Measurements from ENCODE around the gene SMURF2. TPM values are rescaled to one million over a fixed set of nuclear protein-coding genes. Genes with fewer than 3 reads are reported as not detected.

Gene SMURF2
- total RNA-seq, 1 donor from 2014 or later = 126 TPM

- Histone ChIP-seq H3K4me1 (ENCODE audit: insufficient read depth, low read length) (peaks cover 22% of the 10 kb centered on the region), H3K9me3 (ENCODE audit: insufficient read depth, low read depth, low read length) (no peaks in the 10 kb centered on the region)
Observed at GRCh38 chr17:64687376-64687775, 25.3 kb upstream of the SMURF2 start.

GRCh38 chr17:64686705-64687104 lies 24.6 kb upstream of the SMURF2 start:
- TF ChIP-seq CTCF (IDR thresholded peaks at IDR 0.05; ENCODE audit: insufficient read depth, low read depth, low read length) = no peak
- no peak for TF ChIP-seq EZH2 (IDR thresholded peaks at IDR 0.05; ENCODE audit: insufficient read depth, low read length)
- H3K79me2 ChIP-seq (ENCODE audit: insufficient read depth, low read length) = no peaks in the 10 kb centered on the region
- no peak overlapping the region for H3K27ac ChIP-seq (ENCODE audit: low read depth, low read length)
- Mint-ChIP-seq H3K4me3 (ENCODE audit: unreplicated experiment) (no peak overlapping the region), H3K36me3 (ENCODE audit: low read depth, unreplicated experiment) (no peaks in the 10 kb centered on the region), H3K27me3 (ENCODE audit: low read depth, unreplicated experiment) (no peaks in the 10 kb centered on the region), H3K9me3 (ENCODE audit: unreplicated experiment) (no peaks in the 10 kb centered on the region), H3K4me1 (ENCODE audit: low read depth, unreplicated experiment) (peaks cover 12% of the 10 kb centered on the region), H3K27ac (ENCODE audit: unreplicated experiment) (no peak overlapping the region)
- no peaks in the 10 kb centered on the region for H3K27me3 ChIP-seq (ENCODE audit: insufficient read depth, low read length)
- H4K20me1 ChIP-seq (ENCODE audit: insufficient read depth, low read length) = no peaks in the 10 kb centered on the region
- FAIRE-seq = no peak
- no peak overlapping the region for H3K4me2 ChIP-seq (ENCODE audit: low read length)
- H2AFZ ChIP-seq (ENCODE audit: low read depth, low read length) = no peak overlapping the region
- H3K4me1 ChIP-seq (ENCODE audit: insufficient read depth, low read length) = peaks cover 29% of the 10 kb centered on the region
- H3K36me3 ChIP-seq (ENCODE audit: insufficient read depth, low read length) = no peaks in the 10 kb centered on the region
- no peak overlapping the region for H3K9ac ChIP-seq (ENCODE audit: low read length)
- H3K4me3 ChIP-seq (ENCODE audit: insufficient read depth, low read depth, low read length) = no peak overlapping the region
- no peak for DNase-seq (ENCODE audit: low read depth)
- H3K9me3 ChIP-seq (ENCODE audit: insufficient read depth, low read depth, low read length) = no peaks in the 10 kb centered on the region

More at GRCh38 chr17:64687376-64687775, 25.3 kb upstream of the SMURF2 start:
- no peaks in the 10 kb centered on the region for H3K27me3 ChIP-seq (ENCODE audit: insufficient read depth, low read length)
- no peak overlapping the region for H3K4me3 ChIP-seq (ENCODE audit: insufficient read depth, low read depth, low read length)
- no peaks in the 10 kb centered on the region for H4K20me1 ChIP-seq (ENCODE audit: insufficient read depth, low read length)
- H2AFZ ChIP-seq (ENCODE audit: low read depth, low read length) = no peak overlapping the region
- peak overlapping the region; percentile 0 for H3K4me2 ChIP-seq (ENCODE audit: low read length)
- FAIRE-seq (no peak), DNase-seq (ENCODE audit: low read depth) (no peak)
- no peaks in the 10 kb centered on the region for H3K9me3 Mint-ChIP-seq (ENCODE audit: unreplicated experiment)
- H3K4me3 Mint-ChIP-seq (ENCODE audit: unreplicated experiment) = no peak overlapping the region
- H3K9ac ChIP-seq (ENCODE audit: low read length) = no peak overlapping the region
- TF ChIP-seq CTCF (IDR thresholded peaks at IDR 0.05; ENCODE audit: insufficient read depth, low read depth, low read length) (no peak), EZH2 (IDR thresholded peaks at IDR 0.05; ENCODE audit: insufficient read depth, low read length) (no peak)
- H3K36me3 Mint-ChIP-seq (ENCODE audit: low read depth, unreplicated experiment) = no peaks in the 10 kb centered on the region
- H3K27ac ChIP-seq (ENCODE audit: low read depth, low read length) = peak overlapping the region; percentile 28
- H3K27ac Mint-ChIP-seq (ENCODE audit: unreplicated experiment) = peak overlapping the region; percentile 41
- no peaks in the 10 kb centered on the region for H3K36me3 ChIP-seq (ENCODE audit: insufficient read depth, low read length)
- peaks cover 7% of the 10 kb centered on the region for H3K4me1 Mint-ChIP-seq (ENCODE audit: low read depth, unreplicated experiment)
- no peaks in the 10 kb centered on the region for H3K27me3 Mint-ChIP-seq (ENCODE audit: low read depth, unreplicated experiment)
- H3K79me2 ChIP-seq (ENCODE audit: insufficient read depth, low read length) = no peaks in the 10 kb centered on the region

- no peaks in the 10 kb centered on the region for H3K27me3 Mint-ChIP-seq (ENCODE audit: low read depth, unreplicated experiment)
- no peak overlapping the region for H2AFZ ChIP-seq (ENCODE audit: low read depth, low read length)
- H3K4me3 ChIP-seq (ENCODE audit: insufficient read depth, low read depth, low read length) = no peak overlapping the region
- no peak overlapping the region for H3K9ac ChIP-seq (ENCODE audit: low read length)
- TF ChIP-seq CTCF (IDR thresholded peaks at IDR 0.05; ENCODE audit: insufficient read depth, low read depth, low read length) (no peak), EZH2 (IDR thresholded peaks at IDR 0.05; ENCODE audit: insufficient read depth, low read length) (no peak)
- no peak for FAIRE-seq
- H3K9me3 Mint-ChIP-seq (ENCODE audit: unreplicated experiment) = no peaks in the 10 kb centered on the region
- no peak overlapping the region for H3K27ac ChIP-seq (ENCODE audit: low read depth, low read length)
- no peak for DNase-seq (ENCODE audit: low read depth)
- no peaks in the 10 kb centered on the region for H3K79me2 ChIP-seq (ENCODE audit: insufficient read depth, low read length)
- no peak overlapping the region for H3K27ac Mint-ChIP-seq (ENCODE audit: unreplicated experiment)
- no peaks in the 10 kb centered on the region for H3K27me3 ChIP-seq (ENCODE audit: insufficient read depth, low read length)
- H3K36me3 Mint-ChIP-seq (ENCODE audit: low read depth, unreplicated experiment) = no peaks in the 10 kb centered on the region
- H3K4me3 Mint-ChIP-seq (ENCODE audit: unreplicated experiment) = no peak overlapping the region
- H3K9me3 ChIP-seq (ENCODE audit: insufficient read depth, low read depth, low read length) = no peaks in the 10 kb centered on the region
- no peaks in the 10 kb centered on the region for H4K20me1 ChIP-seq (ENCODE audit: insufficient read depth, low read length)
- H3K4me1 ChIP-seq (ENCODE audit: insufficient read depth, low read length) = peaks cover 31% of the 10 kb centered on the region
- H3K4me2 ChIP-seq (ENCODE audit: low read length) = no peak overlapping the region
- H3K4me1 Mint-ChIP-seq (ENCODE audit: low read depth, unreplicated experiment) = peaks cover 12% of the 10 kb centered on the region
- no peaks in the 10 kb centered on the region for H3K36me3 ChIP-seq (ENCODE audit: insufficient read depth, low read length)
Observed at GRCh38 chr17:64685705-64686104, 23.6 kb upstream of the SMURF2 start.

Measured in astrocyte (in vitro differentiated cells and primary cell).